Right hindlimb (tissue), 1 donor: ENCODE measurements around the gene CACHD1.

Source experiments
- DNase-seq: peaks from one replicate; pipeline ENCODE4 v3.0.0-alpha.2; 2018

Gene CACHD1

GRCh38 chr1:64469977-64470664 lies at the start of gene CACHD1:
Gene CACHD1 (plus strand): TSS chr1:64470129. CDS start chr1:64470745, 616 bp downstream.
- peak; percentile 89 for DNase-seq

DNA sequence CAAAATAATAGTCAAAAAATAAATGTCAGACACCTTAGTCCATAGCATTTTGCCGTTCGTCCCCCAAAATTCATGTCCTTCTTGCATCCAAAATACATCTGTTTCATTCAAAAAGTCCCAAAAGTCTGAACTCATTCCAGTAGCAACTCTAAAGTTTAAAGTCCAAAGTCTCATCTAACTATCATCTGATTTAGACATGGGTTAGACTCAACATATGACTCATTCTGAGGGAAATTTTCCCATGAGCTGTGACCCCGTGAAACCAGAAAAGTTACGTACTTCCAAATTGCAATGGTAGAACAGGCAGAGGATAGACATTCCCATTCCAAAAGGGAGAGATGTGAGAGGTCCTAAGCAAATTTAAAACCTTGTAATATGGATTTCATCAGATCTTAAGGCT lies 48.6 kb upstream of the CACHD1 start:
- DNase-seq: no peak

- no peak for DNase-seq
Observed at GRCh38 chr1:64423526-64423925, 46.4 kb upstream of the CACHD1 start.

- DNase-seq: no peak
Observed at GRCh38 chr1:64424412-64424811, 45.5 kb upstream of the CACHD1 start.

GRCh38 chr1:64425521-64425920 lies 44.4 kb upstream of the CACHD1 start:
- no peak for DNase-seq

DNA sequence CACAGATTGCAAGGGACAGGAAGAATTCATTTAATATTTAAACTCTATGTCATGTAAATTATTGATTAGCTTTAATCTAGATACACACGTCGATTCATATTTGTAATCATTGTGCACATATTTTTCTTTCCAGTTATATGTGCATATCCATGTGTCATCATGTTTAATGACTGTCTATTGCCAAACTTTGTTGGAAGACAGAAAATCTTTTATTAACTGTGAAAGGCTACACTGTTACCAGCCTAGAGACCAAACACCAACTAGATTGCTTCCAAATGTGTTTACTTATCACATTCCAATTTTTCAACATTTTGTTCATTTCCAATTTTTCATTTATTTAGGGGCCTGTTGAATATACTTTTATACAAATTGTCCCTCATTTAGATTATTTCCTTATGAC lies 43.2 kb upstream of the CACHD1 start:
- DNase-seq: no peak

GRCh38 chr1:64427879-64428278 lies 42.0 kb upstream of the CACHD1 start:
- no peak for DNase-seq

GRCh38 chr1:64433308-64433707 lies 36.6 kb upstream of the CACHD1 start:
- no peak for DNase-seq

DNA sequence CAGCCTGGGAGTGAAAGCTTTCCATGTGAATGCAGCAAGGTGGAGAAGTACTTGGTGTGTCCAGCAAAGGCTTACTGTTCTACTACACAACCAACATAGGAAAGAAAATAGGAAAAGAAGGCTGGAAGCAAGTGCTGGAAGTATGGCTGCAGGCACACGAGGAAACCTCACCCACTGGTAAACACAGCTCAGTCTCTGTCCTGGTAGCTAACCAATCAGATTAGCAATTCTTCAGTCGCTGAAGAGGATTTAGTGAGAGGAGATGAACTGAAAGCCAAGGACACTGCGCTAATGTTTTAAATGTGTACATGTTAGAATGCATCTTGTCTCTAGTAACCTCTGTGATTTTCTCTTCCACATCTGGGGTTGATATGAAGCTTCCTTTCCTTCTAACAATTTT lies 36.2 kb upstream of the CACHD1 start:
- no peak for DNase-seq

GRCh38 chr1:64435000-64435399 lies 34.9 kb upstream of the CACHD1 start:
- no peak for DNase-seq

GRCh38 chr1:64437453-64437852 lies 32.5 kb upstream of the CACHD1 start:
- DNase-seq: no peak

- no peak for DNase-seq
Observed at GRCh38 chr1:64440183-64440826, 29.6 kb upstream of the CACHD1 start.

DNA sequence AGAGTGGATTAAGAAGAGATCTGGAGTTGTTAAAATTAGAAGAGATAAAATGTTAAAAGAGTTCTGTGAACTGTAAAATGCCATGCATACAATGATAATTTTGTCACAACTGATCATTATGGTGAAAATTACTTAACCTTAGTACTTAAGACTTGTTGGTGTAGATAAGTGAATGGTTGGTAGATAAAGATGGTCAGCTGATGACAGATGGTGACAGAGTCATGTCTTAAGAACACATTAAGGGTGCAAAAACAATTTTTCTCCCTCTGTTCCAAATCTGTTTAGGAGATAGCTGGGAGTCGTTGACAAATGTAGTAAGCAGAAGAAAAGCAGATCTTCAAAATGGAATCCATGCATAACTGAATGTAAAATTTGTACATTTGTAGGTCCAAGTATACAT lies 18.5 kb upstream of the CACHD1 start:
- DNase-seq: no peak

DNA sequence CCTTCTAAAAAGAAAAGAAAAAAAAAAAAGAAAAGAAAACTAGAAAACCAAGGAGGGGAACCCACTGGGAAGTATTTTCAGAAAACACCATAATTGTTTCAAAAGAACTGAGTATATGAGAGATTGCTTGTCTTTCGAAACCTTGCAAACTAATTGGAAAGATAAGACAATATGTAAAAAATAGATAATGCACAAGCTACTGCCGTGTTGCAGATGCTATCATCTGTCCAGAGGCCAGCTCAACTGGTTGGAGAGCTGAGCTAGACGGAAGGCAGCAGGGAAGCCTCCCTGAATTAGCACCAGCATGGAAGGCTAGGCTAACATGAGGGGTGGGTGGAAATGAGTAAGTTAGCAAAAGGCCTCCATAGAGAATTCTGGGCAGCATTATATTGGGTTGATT lies 16.2 kb upstream of the CACHD1 start:
- DNase-seq: no peak

DNA sequence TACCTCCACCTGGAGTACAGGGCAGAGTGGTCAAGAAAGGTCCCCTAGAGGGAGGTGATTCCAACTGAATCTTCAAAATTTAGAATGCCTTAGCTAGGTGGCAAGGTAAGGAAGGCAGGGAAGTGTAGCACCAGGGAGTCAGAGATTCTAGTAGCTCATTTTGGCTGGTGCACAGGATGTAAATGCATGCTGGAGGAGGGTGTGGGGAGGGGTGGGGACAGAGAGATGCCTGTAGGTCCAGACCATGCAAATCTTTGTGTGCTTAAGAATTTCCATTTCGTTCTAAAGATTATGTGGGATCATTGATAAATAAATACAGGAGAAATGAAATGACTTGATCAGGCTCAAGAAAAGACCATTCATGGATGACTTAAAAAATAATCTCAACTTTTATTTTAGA lies 11.0 kb upstream of the CACHD1 start:
- DNase-seq: no peak

GRCh38 chr1:64459743-64460142 lies 10.2 kb upstream of the CACHD1 start:
- no peak for DNase-seq

GRCh38 chr1:64466033-64466432 lies 3.9 kb upstream of the CACHD1 start:
- no peak for DNase-seq

GRCh38 chr1:64469116-64469976 lies 583 bp upstream of the CACHD1 start:
- no peak for DNase-seq

GRCh38 chr1:64470665-64471217 lies 812 bp downstream of the CACHD1 start:
- DNase-seq: peak; percentile 59

GRCh38 chr1:64471218-64472039 lies 1.5 kb downstream of the CACHD1 start:
- DNase-seq: peak; percentile 73

- no peak for DNase-seq
Observed at GRCh38 chr1:64472040-64472376, 2.1 kb downstream of the CACHD1 start.

GRCh38 chr1:64472805-64473204 lies 2.9 kb downstream of the CACHD1 start:
- DNase-seq: no peak

DNA sequence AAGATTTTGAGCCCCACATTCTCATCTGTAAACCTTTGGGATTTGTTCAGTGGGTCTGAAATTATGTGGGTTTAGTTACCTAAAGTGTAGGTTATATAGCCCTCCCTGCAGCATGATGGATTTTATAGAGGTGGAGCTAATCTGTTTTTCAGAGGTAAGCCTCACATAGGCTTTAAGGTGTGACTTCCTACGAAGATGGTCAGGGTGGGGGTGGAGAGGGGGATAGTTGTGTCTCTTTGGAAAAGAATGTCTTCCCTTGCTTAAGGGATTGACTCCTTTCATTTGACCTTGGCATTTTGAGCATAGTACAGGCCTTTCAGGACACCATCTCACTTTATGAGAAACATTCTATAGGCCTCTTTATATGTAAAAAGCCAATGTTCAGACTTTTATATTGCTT lies 3.4 kb downstream of the CACHD1 start:
- DNase-seq: no peak
